OCI-LY7 (cell line): ENCODE results near the gene KIF6. TPM values are rescaled to one million over a fixed set of nuclear protein-coding genes. Genes with fewer than 3 reads are reported as not detected.

Experiments
- BruUV-seq: library from RNA; stranded (reverse); fragments of 400-500 nt; replicated peaks from 2 replicates; lab custom pipeline; 2021; lab: Mats Ljungman, UMichigan
- CTCF ChIA-PET: fragments of 300-600 bp; sonication (Branson Sonifier 250); formaldehyde crosslinking; loops from one replicate; lab custom pipeline; 2022; ENCODE audit warnings: antibody characterized with exemption; ENCODE audit not compliant: unreplicated experiment; lab: Charles Lee
- POLR2A ChIA-PET: fragments of 300-600 bp; sonication (Branson Sonifier 250); formaldehyde crosslinking; loops from one replicate; lab custom pipeline; 2022; ENCODE audit warnings: antibody characterized with exemption; lab: Charles Lee
- DNase-seq: peaks from one replicate; pipeline ENCODE4 v3.0.0-alpha.2; 2015; ENCODE audit warnings: low spot score
- H2AFZ ChIP-seq: fragments of 200-600 bp; sonication (generic), shearing (Covaris generic); 2 replicates; pipeline ENCODE4 v1.6.1; 2014; ENCODE audit warnings: mild to moderate bottlenecking, antibody characterized with exemption, low read length, moderate library complexity
- H3K27ac ChIP-seq: fragments of 200-600 bp; sonication (generic); 2 replicates; pipeline ENCODE4 v1.5.1; 2014; ENCODE audit warnings: mixed run types, low read depth, mild to moderate bottlenecking, moderate library complexity, low read length, inconsistent platforms; ENCODE audit not compliant: poor library complexity, severe bottlenecking
- H3K36me3 ChIP-seq: fragments of 200-600 bp; sonication (generic); 2 replicates; pipeline ENCODE4 v1.6.1; 2014; ENCODE audit warnings: mild to moderate bottlenecking, antibody characterized with exemption, low read length, moderate library complexity, mixed read lengths; ENCODE audit not compliant: insufficient read depth
- H3K4me1 ChIP-seq: fragments of 200-600 bp; sonication (generic); 2 replicates; pipeline ENCODE4 v1.5.1; 2014; ENCODE audit warnings: mild to moderate bottlenecking, low read length; ENCODE audit not compliant: insufficient read depth, poor library complexity, severe bottlenecking
- H3K4me2 ChIP-seq: fragments of 200-600 bp; sonication (generic); 2 replicates; pipeline ENCODE4 v1.6.1; 2014; ENCODE audit warnings: mild to moderate bottlenecking, low read length
- H3K4me3 ChIP-seq: fragments of 200-600 bp; sonication (generic); 2 replicates; pipeline ENCODE4 v1.5.1; 2014; ENCODE audit warnings: mild to moderate bottlenecking, low read depth, low read length; ENCODE audit not compliant: poor library complexity, severe bottlenecking
- H3K79me2 ChIP-seq: fragments of 200-600 bp; sonication (generic); 2 replicates; pipeline ENCODE4 v1.6.1; 2016; ENCODE audit warnings: low read depth, mild to moderate bottlenecking, low read length, moderate library complexity, mixed read lengths; ENCODE audit not compliant: insufficient read depth
- H3K9me2 ChIP-seq: fragments of 200-600 bp; sonication (generic); 2 replicates; pipeline ENCODE4 v1.6.1; 2016; ENCODE audit warnings: mild to moderate bottlenecking, low read length, mixed read lengths; ENCODE audit not compliant: insufficient read depth
- H3K9me3 ChIP-seq: fragments of 200-600 bp; sonication (generic); 2 replicates; pipeline ENCODE4 v1.6.1; 2014; ENCODE audit warnings: mild to moderate bottlenecking, mixed run types, low read length, mixed read lengths
- H4K20me1 ChIP-seq: fragments of 200-600 bp; sonication (generic); 2 replicates; pipeline ENCODE4 v1.6.1; 2014; ENCODE audit warnings: mild to moderate bottlenecking, antibody characterized with exemption, low read length, moderate library complexity, mixed read lengths; ENCODE audit not compliant: insufficient read depth
- EZH2phosphoT487 ChIP-seq: fragments of 200-600 bp; sonication (generic); IDR thresholded peaks from 2 replicates; pipeline ENCODE4 v1.6.1; 2018; ENCODE audit warnings: low read depth, borderline replicate concordance, mild to moderate bottlenecking, mixed run types, antibody characterized with exemption, low read length, moderate library complexity, mixed read lengths
- intact Hi-C: fragments of 100-400 bp; cut with micrococcal nuclease; formaldehyde crosslinking; loops from one replicate; pipeline ENCODE4 v1.10.0; 2022; ENCODE audit not compliant: unreplicated experiment
- total RNA-seq, 2 experiments: library from RNA; depleted of rRNA in 1 of 2; stranded (reverse); fragments of >200 nt in 1 of 2; shearing (Covaris generic) in 1 of 2; gene quantifications; 2 replicates each; pipeline ENCODE4 v1.2.3, GENCODE V29; 2014 to 2022
- TF ChIP-seq, protein P1 (sequence below): fragments of 200-600 bp; sonication (generic); conservative IDR thresholded peaks from 2 replicates; pipeline ENCODE4 v1.5.1; 2014; ENCODE audit warnings: mild to moderate bottlenecking, antibody characterized with exemption, low read length, moderate library complexity, mixed read lengths

Gene KIF6
- total RNA-seq, 2 experiments from 2014 or later, result not detected

DNA sequence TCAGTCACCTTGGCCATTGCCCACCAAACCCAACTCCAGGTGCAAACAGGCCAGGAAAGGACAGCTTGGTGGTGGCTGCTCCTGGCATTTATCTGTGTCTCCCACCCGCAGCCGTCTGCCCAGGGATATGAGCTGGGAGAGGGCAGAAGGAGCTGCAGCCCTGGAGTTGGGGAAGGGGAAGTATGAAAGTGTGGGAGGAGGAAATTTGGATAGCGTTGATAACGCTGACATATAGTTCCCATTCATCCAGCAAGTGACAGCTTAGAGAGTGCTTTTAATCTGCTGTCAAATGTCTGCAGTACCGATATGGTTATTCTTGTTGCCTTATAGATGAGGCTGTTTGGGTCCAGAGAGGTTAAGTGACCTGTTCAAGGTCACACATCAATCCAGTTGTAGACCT is 403.4 kb downstream of the KIF6 start:
- intact Hi-C loops, result no loop called here
- H4K20me1 ChIP-seq, result no peaks in the 10 kb centered on the region
- H3K4me1 ChIP-seq, result no peaks in the 10 kb centered on the region
- no peaks in the 10 kb centered on the region for H3K9me3 ChIP-seq
- no peak overlapping the region for H3K27ac ChIP-seq
- no peaks in the 10 kb centered on the region for H3K79me2 ChIP-seq
- H3K4me2 ChIP-seq, result no peak overlapping the region
- no TSS peak for BruUV-seq
- ChIA-PET CTCF (no interaction called here), POLR2A (no interaction called here)
- TF ChIP-seq EZH2phosphoT487, result no peak
- TF ChIP-seq, protein P1, sequence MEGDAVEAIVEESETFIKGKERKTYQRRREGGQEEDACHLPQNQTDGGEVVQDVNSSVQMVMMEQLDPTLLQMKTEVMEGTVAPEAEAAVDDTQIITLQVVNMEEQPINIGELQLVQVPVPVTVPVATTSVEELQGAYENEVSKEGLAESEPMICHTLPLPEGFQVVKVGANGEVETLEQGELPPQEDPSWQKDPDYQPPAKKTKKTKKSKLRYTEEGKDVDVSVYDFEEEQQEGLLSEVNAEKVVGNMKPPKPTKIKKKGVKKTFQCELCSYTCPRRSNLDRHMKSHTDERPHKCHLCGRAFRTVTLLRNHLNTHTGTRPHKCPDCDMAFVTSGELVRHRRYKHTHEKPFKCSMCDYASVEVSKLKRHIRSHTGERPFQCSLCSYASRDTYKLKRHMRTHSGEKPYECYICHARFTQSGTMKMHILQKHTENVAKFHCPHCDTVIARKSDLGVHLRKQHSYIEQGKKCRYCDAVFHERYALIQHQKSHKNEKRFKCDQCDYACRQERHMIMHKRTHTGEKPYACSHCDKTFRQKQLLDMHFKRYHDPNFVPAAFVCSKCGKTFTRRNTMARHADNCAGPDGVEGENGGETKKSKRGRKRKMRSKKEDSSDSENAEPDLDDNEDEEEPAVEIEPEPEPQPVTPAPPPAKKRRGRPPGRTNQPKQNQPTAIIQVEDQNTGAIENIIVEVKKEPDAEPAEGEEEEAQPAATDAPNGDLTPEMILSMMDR, result no peak
- no peak overlapping the region for H3K4me3 ChIP-seq
- no peak for DNase-seq
- H3K9me2 ChIP-seq, result no peaks in the 10 kb centered on the region
- no peaks in the 10 kb centered on the region for H3K36me3 ChIP-seq
- H2AFZ ChIP-seq, result no peak overlapping the region

DNA sequence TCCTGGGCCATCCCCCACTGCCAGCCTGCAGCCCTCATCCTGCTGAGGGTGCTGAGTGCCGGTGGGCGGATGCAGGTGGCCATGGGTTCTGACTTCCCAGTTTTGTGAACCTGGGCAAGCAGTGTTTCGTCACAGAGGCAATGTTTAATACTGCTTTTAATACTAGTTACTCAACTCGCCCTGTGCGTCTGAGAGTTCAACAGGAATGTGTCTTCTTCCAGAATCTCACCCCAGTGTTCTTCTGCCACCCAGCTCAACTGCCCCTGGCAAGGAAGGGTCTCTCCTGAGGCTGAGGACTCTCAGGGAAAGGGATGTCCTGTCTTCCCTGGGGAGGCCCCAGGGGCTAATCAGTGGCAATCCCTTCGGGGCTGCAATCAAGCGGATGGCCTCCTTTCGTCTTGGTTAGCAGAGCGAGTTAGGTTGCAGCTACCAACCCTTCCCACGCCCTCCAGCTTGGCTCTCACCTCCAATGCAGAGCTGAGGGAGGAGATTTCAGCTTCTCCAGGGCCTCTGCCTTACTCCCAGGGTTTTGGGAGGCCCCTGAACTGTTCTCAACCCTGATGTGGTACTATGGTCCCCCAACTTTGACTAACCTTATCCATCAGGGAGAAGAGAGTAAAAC is 404.7 kb downstream of the KIF6 start:
- DNase-seq, result no peak
- CTCF ChIA-PET, result interaction anchor here (0.7 kb wide), 1 partner anchor 523 kb away, joined by 3 read pairs; no protein-coding TSS in a partner anchor
- Histone ChIP-seq H2AFZ (no peak overlapping the region), H3K9me2 (no peaks in the 10 kb centered on the region), H3K4me3 (no peak overlapping the region), H3K9me3 (no peaks in the 10 kb centered on the region), H3K36me3 (no peaks in the 10 kb centered on the region), H3K4me1 (no peaks in the 10 kb centered on the region), H3K4me2 (no peak overlapping the region), H3K27ac (no peak overlapping the region), H4K20me1 (no peaks in the 10 kb centered on the region), H3K79me2 (no peaks in the 10 kb centered on the region)
- TF ChIP-seq EZH2phosphoT487, result no peak
- TF ChIP-seq, protein P1, result no peak
- BruUV-seq, result no TSS peak
- POLR2A ChIA-PET, result no interaction called here
- intact Hi-C loops, result no loop called here

DNA sequence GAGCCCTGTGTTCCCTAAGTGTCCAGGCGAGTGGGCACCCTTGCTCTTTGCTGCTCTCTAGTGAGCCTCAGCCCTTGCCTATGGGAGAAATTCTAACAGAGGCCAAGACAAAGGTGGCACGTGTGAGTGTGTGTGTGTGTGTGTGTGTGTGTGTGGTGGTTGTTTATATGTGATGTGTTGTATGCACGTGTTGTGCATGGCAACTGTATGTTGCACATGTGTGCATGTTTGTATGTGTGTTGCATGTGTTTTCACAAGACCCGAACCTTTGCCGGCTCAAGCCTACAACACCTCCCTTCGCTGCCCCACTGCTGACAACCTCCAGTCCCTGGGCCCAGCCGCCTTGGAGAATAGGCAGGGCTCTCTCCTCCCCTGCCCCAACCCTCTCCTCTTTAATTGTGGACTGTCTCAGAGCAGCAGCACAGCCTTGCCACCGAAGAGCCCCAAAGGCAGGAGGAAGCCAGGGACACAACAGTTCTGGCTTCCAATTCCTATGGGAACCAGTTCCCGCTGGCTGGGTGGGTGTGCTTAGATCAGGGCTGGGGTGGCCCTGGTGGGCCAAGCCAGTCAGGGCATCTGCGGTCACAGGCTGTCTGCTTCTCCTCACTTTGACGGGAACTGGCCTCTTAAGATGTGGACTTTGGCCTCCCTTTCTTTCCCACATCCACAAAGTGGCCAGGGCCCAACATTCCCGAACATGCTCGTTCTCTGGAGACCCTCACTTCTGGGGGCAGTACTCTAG is 405.4 kb downstream of the KIF6 start:
- TF ChIP-seq, protein P1, result no peak
- ChIA-PET POLR2A (interaction anchor here (0.6 kb wide), 1 partner anchor 1298 kb away, joined by 5 read pairs; no protein-coding TSS in a partner anchor), CTCF (no interaction called here)
- Histone ChIP-seq H3K36me3 (no peaks in the 10 kb centered on the region), H3K4me2 (no peak overlapping the region), H3K9me3 (no peaks in the 10 kb centered on the region), H3K4me3 (no peak overlapping the region), H3K9me2 (no peaks in the 10 kb centered on the region), H2AFZ (no peak overlapping the region), H4K20me1 (no peaks in the 10 kb centered on the region), H3K27ac (no peak overlapping the region), H3K79me2 (no peaks in the 10 kb centered on the region), H3K4me1 (no peaks in the 10 kb centered on the region)
- intact Hi-C loops, result loop anchor here (10.0 kb wide), 1 partner anchor 325 kb away; no protein-coding TSS in a partner anchor
- BruUV-seq, result no TSS peak
- no peak for DNase-seq
